ENCODE data around the gene NOD2. TPM values are rescaled to one million over a fixed set of nuclear protein-coding genes. Genes with fewer than 3 reads are reported as not detected.

Gene NOD2
- total RNA-seq, 2 donors from 2014 or later = 2.9 to 4.5 TPM

DNA sequence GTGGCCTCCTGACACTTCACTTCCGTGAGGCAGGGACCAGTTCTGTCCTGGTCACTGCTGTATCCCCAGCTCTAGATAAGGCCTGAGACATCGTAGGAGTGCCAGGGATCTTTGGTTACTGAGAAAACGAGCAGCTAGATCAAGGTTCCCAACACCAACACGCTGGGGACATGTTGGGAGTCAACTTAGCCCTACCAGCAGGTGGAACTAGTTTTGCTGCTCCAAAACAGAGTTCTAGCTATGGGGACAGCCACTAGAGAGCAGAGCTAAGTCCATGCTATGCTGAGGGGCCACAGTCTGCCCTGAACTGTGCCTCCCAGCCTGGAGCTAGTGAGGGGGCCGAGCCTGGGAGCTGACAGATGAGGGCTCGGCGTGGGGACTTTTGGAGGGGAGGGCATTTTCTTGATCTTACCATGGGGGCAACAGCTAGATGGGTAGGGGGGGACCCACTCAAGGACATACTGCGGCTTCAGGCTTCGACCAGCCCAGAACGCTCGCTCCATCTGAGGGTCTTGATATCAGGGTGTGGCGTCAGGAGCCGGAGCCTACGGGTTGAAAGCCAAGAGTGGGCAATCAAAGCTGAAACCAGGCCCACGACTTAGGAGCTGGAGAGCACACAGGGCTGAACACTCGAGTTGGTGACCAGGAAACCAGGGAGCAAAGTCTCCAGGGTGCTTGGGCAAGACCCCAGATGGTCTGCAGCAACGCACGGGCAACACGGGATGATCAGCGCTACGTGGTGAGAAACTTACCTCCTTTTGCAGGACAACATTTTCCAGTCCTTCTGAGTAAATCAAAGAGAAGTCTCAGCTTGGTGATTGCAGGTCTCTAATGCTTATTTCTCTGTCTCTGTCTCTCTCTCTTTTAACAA is 25.7 kb upstream of the NOD2 start:
- DNase-seq (ENCODE audit: low spot score) = no peak
- intact Hi-C loops (cut with DNase I) = loop anchor here (5.0 kb wide), 2 partner anchors 140 to 295 kb away; no protein-coding TSS in a partner anchor

DNA sequence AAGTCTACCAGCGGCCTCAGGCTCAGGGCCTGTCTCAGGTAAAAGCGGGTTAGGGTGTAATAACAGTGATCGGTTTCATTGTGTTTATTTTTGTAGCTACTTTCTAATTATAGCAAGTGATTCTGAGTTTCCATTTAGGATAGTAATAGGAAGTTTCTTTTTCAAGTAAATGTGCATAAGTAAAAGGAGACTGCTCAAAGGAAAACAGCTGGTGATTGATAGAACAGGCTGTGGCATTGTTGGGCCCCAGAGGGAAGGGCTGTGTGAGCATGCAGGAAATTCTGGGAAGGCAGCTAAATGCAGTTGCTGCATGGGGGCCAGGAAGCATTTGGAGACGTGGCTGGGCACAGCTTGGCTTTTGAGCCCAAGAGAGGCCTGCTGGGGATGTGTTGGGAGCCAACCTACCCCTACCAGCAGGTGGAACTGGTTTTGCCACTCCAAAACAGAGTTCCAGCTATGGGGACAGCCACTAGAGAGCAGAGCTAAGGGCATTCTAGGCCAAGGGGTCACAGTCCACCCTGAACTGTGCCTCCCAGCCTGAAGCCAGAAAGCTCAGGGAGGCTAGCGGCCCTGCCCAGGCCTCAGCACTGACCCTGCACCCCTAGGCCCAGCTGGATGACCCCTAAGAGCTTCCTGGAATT is 24.9 kb upstream of the NOD2 start:
- intact Hi-C loops (cut with DNase I) = loop anchor here (5.0 kb wide), 2 partner anchors 139 to 296 kb away; no protein-coding TSS in a partner anchor
- DNase-seq (ENCODE audit: low spot score) = no peak

DNA sequence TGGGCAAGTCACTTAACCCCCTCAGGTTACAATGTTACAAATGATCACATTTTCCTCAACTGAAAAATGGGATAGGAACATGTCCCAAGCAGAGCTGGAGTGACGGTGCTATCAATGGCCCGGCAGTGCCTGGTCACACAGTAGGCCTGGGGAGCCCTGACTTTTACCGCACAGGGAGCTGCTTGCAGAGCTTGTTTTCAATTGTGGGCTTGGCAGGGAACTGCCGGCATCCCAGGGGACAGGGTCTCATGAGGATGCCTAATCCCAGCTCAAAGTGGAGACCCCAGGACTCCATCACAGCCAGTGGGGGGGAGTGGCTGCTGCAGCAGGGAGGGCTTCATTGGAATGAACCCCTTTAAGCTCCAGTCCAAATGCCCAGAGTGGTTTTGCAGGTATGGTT is 23.7 kb upstream of the NOD2 start:
- DNase-seq (ENCODE audit: low spot score) = no peak
- intact Hi-C loops (cut with DNase I) = loop anchor here (5.0 kb wide), 2 partner anchors 138 to 297 kb away; no protein-coding TSS in a partner anchor

DNA sequence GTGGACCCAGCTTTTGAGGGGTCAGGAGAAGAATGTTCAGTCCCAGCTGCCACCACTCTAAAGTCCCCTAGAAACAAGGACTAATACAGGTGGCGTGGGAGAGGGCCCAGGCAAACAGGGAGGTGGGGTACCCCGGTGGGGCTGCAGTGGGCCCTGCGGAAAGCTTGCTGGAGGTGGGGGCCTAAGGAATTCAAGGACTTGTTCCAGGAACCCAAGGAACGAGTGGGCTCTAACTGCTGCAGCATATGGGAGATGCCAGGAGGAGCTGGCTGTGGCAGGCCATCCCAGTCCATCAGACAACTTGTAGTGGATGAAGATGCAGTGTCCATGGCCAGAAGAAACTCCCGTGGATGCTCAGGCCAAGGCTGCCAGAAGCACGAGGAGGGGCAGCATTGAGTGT is 22.9 kb upstream of the NOD2 start:
- intact Hi-C loops (cut with DNase I) = no loop called here
- DNase-seq (ENCODE audit: low spot score) = no peak

DNA sequence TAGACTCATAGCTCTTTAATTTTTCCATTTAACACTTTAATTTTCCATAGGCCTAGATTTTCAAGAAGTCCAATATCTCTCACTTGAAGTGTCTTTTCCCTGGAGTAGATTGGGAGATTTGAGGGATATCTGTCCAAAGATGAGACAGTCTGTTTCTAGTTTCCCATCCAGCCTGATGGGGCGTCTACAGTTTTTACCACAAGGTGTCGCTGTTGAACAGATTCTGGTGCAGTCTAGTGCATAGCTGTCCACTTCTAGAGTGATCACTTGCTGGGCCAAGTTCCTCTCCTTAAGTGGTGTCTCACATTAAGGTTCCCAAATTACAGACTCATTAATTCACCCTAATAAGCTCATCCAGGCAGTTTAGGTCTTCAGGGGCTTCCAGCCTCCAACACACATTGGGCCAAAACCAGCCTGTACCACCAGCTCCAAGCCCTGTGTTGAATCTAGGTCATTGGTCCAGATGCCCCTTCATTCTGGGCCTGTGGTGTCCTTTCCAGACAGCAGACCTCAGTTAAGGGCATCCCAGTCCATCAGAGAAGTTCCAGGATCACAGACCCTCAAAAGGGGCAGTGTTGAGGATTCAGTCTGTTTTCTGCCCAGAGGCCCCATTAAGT is 21.7 kb upstream of the NOD2 start:
- intact Hi-C loops (cut with DNase I) = no loop called here
- DNase-seq (ENCODE audit: low spot score) = peak; percentile 3

DNA sequence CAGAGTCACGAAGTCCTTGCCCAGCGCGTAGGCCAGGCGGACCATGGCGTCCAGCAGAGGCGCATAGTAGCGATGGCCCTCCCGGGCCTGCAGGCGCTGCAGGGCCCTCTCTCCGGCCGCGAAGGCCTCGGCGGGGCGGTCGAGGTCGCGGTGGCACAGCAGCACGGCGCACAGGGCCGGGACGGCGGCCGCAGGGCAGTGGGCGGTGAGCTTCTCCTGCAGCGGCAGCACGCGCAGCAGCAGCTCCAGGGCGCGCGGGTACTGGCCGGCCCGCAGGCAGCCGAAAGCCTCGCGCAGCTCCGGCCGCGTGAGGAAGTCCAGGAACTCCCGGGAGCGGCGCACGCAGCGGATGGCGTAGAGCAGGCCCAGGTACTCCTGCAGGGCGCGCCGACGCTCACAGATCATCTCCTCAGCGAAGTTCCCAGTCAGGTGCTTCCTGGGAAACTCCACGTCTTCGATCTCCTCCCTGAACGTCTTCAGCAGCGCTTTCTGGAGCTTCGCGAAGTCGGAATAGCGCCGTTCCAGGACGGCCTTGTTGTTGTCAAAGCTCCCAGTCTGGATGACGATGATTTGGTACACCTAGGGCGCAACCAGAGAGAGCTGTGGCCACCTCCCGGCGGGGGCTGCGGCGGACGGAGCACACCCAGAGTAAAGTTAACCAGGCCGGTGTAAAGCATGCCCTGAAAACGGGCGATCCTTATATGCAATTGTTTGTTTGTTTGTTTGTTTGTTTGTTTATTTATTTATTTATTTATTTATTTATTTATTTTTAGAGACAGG is 19.7 kb upstream of the NOD2 start:
- intact Hi-C loops (cut with DNase I) = no loop called here
- DNase-seq (ENCODE audit: low spot score) = peak; percentile 68

DNA sequence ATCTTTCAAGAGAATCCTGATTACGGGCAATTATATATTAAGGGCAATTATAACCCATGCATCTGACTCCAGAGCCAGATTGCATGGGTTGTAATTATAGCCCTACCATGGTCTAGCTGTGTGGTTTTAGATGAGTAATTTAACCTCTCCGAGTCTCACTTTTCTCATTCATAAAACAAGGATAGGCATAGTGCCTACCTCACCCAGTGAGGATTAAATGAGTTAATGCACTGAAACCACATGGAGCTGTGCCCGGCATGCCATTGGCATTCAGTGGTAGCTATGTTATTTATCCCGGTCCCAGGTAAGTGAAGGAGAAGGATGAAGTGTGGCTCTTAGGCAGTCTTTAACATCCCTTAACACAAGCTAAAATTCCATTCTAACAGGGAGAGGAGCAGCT is 18.6 kb upstream of the NOD2 start:
- intact Hi-C loops (cut with DNase I) = no loop called here
- no peak for DNase-seq (ENCODE audit: low spot score)

DNA sequence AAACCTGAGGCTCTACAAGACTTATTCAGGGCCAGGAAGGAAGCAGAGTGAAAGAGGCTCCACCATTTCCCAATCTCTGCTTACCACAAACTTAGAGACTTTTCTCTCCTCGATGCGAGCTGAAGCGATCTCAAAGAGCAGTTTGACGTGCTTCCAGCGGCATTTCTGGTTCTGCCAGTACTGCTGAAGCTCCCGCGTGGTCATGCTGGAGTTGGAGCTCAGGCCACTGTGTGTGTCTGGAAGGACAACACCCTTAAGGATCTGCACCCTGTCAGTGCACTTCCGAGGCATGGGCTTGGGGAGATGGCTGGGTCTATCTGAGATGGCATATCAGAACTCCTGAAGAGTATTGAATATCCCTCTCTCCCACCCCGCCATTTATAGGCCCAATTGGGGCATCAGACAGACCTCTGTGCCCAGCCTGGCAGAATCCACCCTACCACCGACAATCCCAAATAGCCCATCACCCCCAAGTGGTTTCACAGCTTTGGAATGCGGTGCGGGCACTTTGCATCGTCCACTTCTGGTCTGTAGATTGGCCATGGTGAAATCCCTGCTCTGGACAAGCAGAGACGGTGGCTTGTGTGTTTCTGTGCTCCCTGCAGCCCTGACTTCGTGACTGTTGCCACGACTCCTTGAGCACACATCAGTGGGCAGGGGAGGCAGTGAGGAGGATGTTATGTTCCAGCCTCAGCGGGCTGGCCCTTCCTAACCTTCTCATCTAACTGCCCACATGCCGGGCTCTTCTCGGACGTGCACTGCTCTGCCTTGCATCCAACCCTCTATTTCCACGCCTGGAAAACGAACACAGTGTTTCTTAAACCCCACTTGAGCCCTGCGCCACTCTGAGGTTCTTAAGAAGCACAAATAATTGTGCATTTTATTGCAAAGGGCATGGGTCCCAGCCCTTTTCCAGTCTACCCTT is 17.5 kb upstream of the NOD2 start:
- peak; percentile 51 for DNase-seq (ENCODE audit: low spot score)
- intact Hi-C loops (cut with DNase I) = no loop called here

DNA sequence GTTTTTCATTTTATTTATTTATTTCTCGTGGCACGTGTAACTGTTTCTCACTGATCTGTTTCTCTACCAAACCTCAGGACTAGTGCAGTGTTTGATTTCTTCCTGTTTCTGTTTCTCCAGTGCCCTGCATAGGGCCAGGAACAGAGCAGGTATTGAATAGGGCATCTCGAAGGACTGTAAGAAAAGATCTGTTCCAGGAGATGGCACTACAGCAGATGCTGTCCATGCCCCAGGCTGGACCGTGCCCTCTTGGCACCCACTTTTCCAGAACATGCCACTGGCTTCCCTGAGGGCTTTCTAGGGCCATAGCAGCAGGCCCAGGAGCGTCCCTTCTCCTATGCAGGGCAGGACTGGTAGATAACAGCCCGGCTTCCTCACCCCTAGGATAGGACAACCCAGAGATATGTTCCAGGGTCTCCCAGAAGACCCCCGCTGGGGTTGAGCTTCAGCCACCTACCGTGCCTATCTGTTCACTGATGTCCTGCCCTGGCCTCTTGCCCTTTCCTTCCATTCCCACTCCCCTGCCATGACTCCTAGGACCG is 16.7 kb upstream of the NOD2 start:
- DNase-seq (ENCODE audit: low spot score) = no peak
- intact Hi-C loops (cut with DNase I) = no loop called here

DNA sequence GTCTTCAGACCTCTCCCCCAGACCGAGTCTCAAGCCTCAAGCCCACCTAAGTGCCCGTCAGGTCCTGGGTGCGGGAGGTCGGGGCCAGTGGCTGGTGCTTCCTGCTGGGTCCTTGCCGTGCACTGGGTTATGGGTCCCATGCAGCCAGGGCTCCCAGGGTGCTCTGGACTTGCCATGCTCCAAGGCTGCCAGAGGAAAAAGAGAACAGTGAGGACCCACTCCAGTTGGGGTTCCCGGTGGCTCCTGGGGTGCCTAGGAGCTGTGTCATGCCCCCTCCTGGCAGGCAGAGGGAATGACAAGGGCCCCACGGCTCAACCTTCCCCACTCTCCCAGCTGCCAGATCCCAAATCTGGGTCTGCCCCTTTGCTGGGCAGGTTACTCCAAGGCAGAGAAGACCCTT is 16.1 kb upstream of the NOD2 start:
- no peak for DNase-seq (ENCODE audit: low spot score)
- intact Hi-C loops (cut with DNase I) = no loop called here

DNA sequence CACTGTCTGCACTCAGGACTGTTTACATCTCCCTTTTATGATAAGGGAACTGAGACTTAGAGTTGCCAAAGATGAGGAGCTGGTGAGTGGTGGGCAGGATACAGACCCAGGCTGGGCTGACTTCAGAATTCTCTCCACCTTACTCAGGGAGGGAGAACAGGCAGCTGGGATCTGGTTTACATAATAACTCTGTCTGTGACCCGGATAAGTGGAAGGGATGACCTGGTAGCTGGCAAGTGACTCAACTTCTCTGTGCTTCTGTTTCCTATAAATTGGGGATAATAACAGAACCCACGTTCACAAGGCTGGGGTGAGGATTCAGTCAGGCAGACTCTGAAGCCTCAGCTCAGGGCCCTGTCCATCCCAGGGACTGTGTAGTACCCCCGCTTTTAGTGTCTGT is 14.9 kb upstream of the NOD2 start:
- intact Hi-C loops (cut with DNase I) = no loop called here
- DNase-seq (ENCODE audit: low spot score) = no peak

DNA sequence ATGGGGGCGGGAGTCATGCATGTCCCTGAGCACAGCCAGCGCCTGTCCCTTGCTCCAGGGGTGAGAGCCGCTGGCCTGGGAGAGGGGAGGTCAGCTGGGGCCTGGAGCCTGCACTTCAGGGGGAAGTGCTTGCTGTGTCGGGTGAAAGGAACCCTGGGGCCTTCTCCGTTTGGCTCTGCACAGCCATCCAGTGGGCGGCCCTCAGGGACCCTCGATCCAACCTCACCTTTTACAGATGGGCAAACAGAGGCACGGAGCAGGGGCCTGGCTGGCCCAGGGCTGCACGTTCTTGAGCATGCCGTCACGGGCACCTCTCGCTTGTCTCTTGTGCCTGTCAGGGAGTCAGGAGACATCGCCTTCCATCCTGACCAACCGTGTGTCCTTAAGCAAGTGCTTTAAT is 14.1 kb upstream of the NOD2 start:
- no peak for DNase-seq (ENCODE audit: low spot score)

DNA sequence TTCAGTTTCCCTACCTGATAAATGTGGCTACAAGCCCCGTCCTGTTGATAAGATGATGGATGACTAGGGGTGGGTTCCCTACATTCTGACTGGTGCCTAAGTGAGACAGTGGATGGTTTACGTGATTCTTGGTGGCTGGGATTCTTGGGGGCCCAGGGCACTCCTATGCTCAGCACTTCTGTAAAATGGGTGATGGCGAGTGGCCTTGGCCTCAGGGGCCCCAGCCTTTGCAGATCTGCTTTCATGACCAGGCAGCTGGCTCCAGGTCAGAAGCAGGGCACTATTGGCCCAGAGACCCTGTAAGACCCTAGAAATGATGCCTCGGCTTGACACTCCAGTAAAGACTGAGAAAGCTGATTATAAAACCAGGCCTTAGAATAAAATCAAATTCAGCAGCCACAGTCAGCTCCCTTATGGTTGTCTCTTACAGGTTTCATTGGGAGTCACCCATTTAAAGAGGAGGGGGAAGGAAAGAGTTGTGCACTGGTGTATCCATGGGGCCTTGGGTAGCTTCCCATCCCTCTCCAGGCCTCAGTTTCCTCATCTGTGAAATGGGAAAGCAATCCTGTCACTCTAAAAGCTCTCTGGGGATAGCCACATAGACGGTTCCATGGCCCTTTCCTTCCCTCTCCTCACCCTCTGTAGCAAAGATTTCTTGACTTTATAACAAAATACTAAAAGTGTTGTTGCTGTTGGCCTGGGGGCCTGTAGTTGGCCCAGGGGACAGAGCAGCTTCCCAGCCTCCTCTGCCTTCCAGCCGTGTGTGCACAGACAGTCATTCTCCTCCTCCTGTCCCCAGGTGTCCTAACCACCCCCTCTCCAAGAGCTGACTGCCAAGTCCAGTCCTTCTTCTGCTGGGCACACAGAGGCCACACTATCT is 13.5 kb upstream of the NOD2 start:
- DNase-seq (ENCODE audit: low spot score) = no peak
- intact Hi-C loops (cut with DNase I) = no loop called here

More for the DNA sequence above, 14.1 kb upstream of the NOD2 start:
- intact Hi-C loops (cut with DNase I) = no loop called here

DNA sequence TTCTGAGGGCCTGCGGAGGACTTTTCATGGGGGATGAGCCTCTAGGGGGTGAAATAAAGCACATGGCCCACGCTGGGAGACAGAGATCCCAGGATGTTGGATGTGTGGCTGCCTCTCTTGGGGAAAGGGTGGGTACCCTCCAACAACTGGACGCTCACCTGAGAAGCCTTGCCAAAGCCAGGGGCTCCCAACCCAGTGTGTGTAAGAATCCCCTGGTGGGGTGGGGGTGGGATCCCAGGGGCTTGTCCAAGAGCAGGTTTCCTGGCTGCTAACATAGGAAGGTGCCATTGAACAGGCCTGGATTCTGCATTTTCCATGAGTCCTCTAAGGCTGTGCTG is 12.9 kb upstream of the NOD2 start:
- no peak for DNase-seq (ENCODE audit: low spot score)
- intact Hi-C loops (cut with DNase I) = no loop called here

DNA sequence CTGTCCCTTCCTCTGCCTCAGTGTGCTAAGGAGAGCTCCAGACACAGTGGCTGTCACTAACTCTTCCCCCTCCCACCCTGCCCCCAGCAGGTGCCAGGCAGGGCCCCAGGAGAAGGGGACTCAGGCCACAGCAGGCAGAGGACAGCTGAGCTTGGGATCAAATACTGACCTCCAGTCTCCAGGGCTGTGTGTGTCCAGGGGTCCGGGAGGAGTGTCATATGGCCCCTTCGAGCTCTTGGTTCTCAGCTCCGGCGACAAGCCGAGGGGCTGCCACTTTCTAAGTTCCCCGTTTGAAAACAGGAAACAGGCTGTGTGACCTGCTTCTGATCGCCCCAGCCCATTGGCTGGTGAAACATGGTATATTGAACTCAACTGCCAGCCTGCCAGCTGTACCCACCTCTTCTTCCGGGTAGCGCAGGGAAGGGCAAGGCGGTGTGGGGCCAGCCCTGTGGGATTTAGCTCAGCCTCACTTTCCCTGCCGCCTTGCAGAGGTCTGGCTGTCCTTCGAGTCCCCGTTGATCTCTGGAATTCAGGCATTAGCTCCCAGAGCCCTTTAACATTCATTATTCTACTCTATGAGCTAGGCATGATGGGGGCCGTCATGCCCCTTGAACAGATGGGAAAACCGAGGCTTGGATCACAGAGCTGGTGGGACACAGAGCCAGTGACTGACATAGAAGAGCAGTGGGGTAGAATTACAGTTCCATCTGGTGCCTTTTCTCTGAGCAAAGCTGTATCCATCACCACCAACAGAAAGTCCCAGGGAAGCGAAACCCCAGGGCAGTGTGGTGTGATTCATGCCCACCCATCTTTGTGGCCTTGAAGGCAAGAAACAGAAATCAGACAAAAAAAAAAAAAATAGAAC is 12.2 kb upstream of the NOD2 start, which contains the start of gene SNX20:
TSS of gene SNX20 (minus strand) at position 292 of the 865 bp plus-strand sequence. CDS start 3,786 bp downstream, outside the sequence.
- intact Hi-C loops (cut with DNase I) = no loop called here
- DNase-seq (ENCODE audit: low spot score) = no peak

DNA sequence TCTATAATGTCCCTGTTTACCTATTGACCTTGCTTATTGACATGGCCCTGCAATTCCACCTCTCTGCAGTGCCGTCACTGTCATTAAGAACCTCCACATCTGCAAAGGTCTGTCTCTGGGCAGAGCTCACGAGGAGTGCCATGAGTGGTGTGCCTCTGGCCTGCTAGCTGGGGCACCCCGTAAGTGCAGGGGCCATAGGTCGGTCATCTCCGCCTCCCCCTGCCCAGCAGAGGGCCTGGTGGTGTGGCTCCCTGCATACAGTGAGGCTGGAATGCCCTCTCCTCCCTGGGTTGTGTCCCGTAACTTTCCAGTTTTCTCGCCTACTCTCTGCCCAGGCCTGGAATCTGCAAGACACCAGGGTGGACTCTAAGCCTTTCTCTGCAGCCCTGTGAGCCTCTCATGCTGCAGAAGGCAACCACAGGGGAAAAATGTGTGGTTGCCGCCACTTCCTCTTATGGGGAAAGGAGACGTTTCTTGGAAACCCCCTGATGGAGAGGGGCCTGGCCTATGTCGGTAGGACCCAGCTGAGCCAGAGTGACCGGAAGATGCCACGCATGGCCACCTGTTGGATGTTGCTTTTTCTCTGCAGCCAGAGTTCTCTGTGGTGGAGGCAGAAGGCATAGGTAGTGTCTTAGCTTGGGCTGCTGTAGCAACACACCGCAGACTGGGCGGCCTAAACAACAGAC is 9.6 kb upstream of the NOD2 start:
- intact Hi-C loops (cut with DNase I) = no loop called here
- no peak for DNase-seq (ENCODE audit: low spot score)
